ENCODE measurements around the gene GRK5.

GRCh38 chr10:119495545-119495944 is 288.2 kb downstream of the GRK5 start:
- no peak for TF ChIP-seq POLR2A (IDR thresholded peaks at IDR 0.05)
- TF ChIP-seq, protein P1, sequence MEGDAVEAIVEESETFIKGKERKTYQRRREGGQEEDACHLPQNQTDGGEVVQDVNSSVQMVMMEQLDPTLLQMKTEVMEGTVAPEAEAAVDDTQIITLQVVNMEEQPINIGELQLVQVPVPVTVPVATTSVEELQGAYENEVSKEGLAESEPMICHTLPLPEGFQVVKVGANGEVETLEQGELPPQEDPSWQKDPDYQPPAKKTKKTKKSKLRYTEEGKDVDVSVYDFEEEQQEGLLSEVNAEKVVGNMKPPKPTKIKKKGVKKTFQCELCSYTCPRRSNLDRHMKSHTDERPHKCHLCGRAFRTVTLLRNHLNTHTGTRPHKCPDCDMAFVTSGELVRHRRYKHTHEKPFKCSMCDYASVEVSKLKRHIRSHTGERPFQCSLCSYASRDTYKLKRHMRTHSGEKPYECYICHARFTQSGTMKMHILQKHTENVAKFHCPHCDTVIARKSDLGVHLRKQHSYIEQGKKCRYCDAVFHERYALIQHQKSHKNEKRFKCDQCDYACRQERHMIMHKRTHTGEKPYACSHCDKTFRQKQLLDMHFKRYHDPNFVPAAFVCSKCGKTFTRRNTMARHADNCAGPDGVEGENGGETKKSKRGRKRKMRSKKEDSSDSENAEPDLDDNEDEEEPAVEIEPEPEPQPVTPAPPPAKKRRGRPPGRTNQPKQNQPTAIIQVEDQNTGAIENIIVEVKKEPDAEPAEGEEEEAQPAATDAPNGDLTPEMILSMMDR (IDR thresholded peaks at IDR 0.05 in 4 of 5, conservative IDR thresholded peaks at IDR 0.05 in 1 of 5) = no peak
